ENCODE data around the gene PI16.
"Not testable (repeated sequence)": the region's sequence is repeated elsewhere in the genome, so short reads cannot be mapped to it uniquely, and the experiment has no call there.

PI16 gene

DNA sequence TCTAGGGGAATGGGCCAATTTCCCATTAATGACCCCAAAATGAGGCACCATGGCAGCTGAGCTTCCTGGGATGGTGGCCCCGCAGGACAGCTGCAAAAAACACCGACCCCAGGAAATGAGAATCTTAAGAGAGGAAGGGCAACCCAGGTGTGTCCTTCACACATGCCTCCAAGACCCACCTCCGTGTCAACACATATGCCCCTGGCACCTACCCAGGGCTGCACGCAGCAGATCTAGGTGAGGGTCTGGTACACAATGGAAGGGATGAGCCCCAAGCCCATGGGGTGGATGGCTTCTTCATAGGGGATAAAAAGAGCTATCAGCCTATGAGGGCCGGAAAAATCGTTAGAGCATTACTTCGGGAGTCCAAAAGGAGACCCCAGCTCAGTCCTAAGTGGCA, 22.0 kb downstream of the PI16 start:
- DNase-seq: no peak

GRCh38 chr6:36976931-36977330, 22.4 kb downstream of the PI16 start:
- DNase-seq: no peak

DNA sequence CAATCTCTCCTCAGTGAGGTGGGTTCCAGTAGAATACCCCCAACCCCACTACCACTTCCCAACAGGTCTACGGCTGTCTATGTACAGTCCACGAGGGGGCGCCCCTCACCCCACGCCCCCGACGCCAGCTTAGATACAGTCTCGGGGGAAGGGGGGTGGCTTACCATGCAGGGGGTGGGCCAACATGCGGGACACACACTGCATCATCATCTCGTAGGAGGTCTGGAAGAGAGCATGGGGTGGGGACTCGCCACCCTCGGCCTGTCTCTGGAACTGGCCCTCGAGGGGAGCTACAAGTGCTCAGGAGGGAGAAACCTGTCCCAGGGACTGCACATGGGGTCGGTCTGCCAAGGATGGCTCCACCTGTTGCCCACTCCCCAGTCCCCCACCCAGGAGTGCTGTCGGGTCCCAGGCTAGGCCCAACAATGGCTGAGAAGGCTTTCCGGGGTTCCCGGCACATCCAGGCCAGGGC, 23.0 kb downstream of the PI16 start:
- no peak for DNase-seq

GRCh38 chr6:36978421-36979346, 24.1 kb downstream of the PI16 start:
- DNase-seq: no peak

DNA sequence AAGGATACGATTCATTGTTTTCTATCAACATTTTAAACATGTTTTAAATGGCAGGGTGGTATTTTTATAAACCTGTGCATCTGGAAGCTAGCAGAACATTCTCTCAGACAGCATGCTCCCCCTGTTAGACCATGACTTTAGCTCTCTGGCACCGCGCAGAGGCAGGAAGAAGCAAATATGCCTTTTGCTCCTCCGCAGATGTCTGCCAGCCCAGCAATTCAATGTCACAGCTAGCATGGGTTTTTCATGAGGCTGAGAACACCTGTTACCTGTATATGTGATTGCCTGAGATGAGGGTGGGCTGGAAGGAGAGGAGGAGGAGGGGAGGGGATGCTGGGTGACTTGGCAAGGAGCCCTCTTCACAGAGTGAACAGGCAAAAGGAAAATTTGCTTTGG, 24.8 kb downstream of the PI16 start:
- DNase-seq: peak in 2 of 5 donors; percentile 17 to 48

DNA sequence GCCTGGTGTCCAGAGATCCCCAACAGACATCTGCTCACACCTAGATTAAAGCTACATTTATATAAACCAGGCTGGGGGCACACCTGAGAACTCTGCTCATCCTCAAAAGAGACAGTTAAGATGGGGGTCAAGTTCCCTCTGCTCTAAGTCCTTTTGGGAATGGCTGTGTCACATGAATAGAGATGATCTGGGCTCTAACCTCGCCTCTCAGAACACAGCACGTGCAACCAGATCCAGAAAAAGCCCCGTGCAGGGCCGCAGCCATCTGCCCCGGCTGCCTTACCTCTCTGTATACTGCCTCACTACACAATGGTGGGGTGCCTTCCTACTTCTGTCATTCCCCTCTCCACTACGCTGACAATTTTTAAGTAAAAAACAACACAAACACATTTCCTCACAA, 25.6 kb downstream of the PI16 start:
- DNase-seq: no peak

GRCh38 chr6:36980876-36981619, 26.5 kb downstream of the PI16 start:
- no peak for DNase-seq

GRCh38 chr6:36983538-36983937, 29.0 kb downstream of the PI16 start:
- DNase-seq: no peak

- DNase-seq: peak; percentile 30 to 63 (median 48)
These were observed 30.3 kb downstream of the PI16 start for GRCh38 chr6:36984581-36985416.

- no peak for DNase-seq
These were observed 30.9 kb downstream of the PI16 start for GRCh38 chr6:36985417-36985807.

DNA sequence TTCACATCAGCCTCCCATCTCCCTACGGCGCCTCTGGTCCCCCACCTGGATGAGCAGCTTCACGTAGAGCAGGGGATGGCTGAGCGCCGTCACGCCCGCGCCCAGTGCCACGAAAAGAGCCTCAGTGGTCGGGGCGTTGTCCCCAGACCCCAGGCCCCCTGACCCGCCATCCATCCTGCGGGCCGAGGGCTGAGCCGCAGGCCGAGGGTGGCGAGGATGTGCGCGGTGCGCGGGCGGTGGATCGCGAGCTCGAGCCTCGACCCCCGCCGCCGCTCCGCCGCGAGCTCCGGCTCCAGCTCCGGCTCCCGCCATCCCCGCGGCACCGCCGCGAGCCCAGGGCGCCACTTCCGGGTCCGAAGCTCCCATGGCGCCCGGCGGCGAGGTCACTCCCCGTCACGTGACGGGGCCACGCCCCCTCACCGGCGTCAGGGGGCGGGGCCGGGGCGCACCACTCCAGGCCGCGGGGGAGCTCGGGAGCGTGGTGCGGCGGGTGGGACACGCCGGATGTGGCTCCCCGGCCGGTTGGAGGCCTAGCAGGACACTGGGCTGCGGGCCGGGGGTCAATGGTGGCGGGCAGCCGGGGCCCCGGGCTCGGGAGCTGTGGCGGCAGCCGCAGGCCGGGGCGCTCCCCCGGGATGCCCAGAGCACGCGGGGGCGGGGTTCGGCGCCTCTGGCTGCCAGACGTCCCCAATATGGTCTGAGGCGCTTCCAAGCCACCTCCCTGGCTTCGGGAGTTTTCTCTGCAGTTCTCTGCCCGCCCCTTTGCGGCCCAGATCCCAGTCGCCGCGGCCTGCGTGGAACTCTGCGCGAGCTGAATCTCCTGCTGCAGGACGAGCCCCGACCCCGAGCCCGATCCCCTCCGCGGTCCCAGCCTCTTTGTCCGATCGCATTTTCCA, 31.5 kb downstream of the PI16 start, which contains the start of gene MTCH1:
TSS of gene MTCH1 (minus strand) at position 389 of the 896 bp plus-strand sequence. CDS start at position 366, 23 bp downstream.
- peak; percentile 79 to 91 (median 81) for DNase-seq

GRCh38 chr6:36986704-36987047, 32.1 kb downstream of the PI16 start:
- no peak for DNase-seq

GRCh38 chr6:36989264-36989663, 34.7 kb downstream of the PI16 start:
- DNase-seq: no peak

GRCh38 chr6:36990401-36990800, 35.9 kb downstream of the PI16 start:
- not testable (repeated sequence) for DNase-seq

DNA sequence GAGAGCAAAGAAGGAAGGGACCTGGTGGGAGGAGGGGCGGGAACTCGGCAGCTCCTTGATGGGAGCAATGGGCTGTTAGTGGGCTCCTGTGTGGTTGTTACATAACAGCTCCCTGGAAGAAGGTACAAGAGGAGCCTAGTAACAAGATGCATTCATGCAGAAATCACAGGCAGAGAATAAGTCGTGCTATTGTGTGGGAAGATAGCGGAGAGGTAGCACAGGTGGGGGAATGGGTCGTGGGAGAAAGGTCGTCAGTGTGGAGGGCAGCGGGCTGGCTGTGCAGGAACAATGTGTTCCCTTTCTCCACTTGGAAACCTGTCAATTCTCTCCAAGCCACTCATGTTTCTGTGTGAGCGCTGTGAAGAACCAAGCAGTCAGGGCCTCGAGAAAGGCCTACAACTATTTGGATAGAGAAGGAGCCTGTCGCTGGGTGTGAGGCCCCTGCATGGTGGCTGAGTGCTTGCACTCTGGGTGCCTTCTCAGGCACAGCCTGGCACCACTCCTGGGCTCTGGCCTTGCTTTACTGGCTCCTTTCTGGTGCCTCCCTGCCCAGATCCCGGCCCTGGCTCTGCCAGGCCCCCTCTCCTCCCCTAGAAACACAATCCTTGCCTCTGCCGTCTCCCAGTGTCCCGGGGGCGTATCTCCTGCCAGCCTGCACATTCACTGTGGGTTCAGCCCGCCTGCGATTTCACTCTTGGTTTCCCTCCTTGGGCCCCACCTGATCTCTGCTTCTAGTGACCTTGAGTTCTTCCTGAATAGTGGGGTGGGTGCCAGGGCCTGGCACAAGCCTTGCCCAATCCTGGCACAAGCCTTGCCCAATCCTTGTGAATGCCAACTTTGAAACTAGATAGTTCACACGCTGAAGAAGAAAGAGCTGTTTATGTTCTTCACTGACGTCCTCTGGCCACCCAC, 43.5 kb downstream of the PI16 start:
- DNase-seq: no peak

- DNase-seq: no peak
These were observed 44.1 kb downstream of the PI16 start for GRCh38 chr6:36998723-36999038.

DNA sequence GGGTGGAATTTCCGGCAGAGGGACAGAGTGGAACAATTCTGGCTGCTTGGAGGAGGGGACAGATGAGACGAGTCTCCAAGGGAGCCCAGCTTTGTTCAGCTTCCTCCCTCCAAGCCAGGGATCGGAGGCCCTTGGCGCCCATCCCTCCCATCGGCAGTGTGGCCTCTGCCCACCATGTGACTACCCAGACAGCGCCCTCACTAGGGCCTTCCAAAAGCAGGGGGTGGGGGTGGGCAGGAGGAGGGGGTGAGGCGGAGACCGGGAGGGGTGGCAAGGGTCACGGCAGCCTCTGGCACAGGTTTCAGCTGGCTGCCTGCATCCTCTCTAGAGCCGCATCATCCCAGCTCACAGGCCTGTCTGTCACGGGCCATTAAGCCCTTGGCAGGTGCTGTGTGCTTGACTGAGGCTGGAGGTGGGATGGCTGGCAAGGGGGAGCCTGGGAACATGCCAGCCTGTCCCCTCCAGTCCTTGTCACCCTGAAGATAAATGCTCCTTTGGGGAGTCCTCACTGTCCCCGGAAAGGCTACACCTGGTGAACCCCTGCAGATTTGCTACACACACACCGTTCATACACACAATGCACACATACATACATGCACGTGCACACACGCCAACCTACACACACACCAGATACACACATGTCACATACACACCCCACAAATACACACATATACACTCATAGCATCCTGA, 44.7 kb downstream of the PI16 start:
- no peak for DNase-seq

GRCh38 chr6:36999751-37000125, 45.2 kb downstream of the PI16 start:
- no peak for DNase-seq

GRCh38 chr6:37004044-37004980, 49.8 kb downstream of the PI16 start:
- no peak for DNase-seq
